WTC11 (cell line): ENCODE results near the gene LRRFIP1. TPM values are rescaled to one million over a fixed set of nuclear protein-coding genes. Genes with fewer than 3 reads are reported as not detected.
A peak's percentile ranks its signal among the peaks of the same experiment; 100 is the strongest.
"Not testable (repeated sequence)": the region's sequence is repeated elsewhere in the genome, so short reads cannot be mapped to it uniquely, and the experiment has no call there.

Experiments
- ATAC-seq: fragments of 200-7000 bp; cut with Tn5 transposase; 2 replicates; pipeline ENCODE4 v1.10.0; 2021; ENCODE audit warnings: mild to moderate bottlenecking, moderate library complexity
- CTCF ChIA-PET: fragments of 300-600 bp; sonication (Branson Sonifier 250); formaldehyde crosslinking; loops from one replicate; lab custom pipeline; 2021; ENCODE audit warnings: antibody characterized with exemption; lab: Charles Lee
- POLR2A ChIA-PET: fragments of 350-600 bp; sonication (Branson Sonifier 250); formaldehyde crosslinking; loops from one replicate; lab custom pipeline; 2021; ENCODE audit warnings: antibody characterized with exemption; lab: Charles Lee
- DNase-seq: peaks from one replicate; pipeline ENCODE4 v3.0.0; 2021; ENCODE audit warnings: low spot score
- H3K27ac Mint-ChIP-seq: 2 replicates; pipeline ENCODE4 v1.8.0; 2021; ENCODE audit warnings: mixed read lengths
- H3K27me3 Mint-ChIP-seq: 2 replicates; pipeline ENCODE4 v1.8.0; 2021; ENCODE audit warnings: low read depth, mild to moderate bottlenecking, moderate library complexity, mixed read lengths
- H3K36me3 Mint-ChIP-seq: 2 replicates; pipeline ENCODE4 v1.8.0; 2021; ENCODE audit warnings: mixed read lengths
- H3K4me1 Mint-ChIP-seq: 2 replicates; pipeline ENCODE4 v1.8.0; 2022; ENCODE audit warnings: mixed read lengths
- H3K4me3 Mint-ChIP-seq: 2 replicates; pipeline ENCODE4 v1.8.0; 2021; ENCODE audit warnings: mild to moderate bottlenecking, moderate library complexity, mixed read lengths
- H3K9me3 Mint-ChIP-seq: 2 replicates; pipeline ENCODE4 v1.8.0; 2021; ENCODE audit warnings: mixed read lengths
- AR ChIP-seq: fragments of 250-450 bp; sonication (Bioruptor Pico); IDR thresholded peaks from 2 replicates; pipeline ENCODE4 v1.9.0; 2021; ENCODE audit warnings: mild to moderate bottlenecking
- CREB1 ChIP-seq: sonication (generic); formaldehyde crosslinking; IDR thresholded peaks from 2 replicates; pipeline ENCODE4 v1.8.0; 2023; ENCODE audit warnings: mild to moderate bottlenecking, missing genetic modification reagents
- EMX1 ChIP-seq: fragments of 250-450 bp; sonication (Bioruptor Pico); IDR thresholded peaks from 2 replicates; pipeline ENCODE4 v1.8.0; 2021; ENCODE audit warnings: mild to moderate bottlenecking
- ETV6 ChIP-seq: sonication (generic); formaldehyde crosslinking; IDR thresholded peaks from 2 replicates; pipeline ENCODE4 v1.8.1; 2022; ENCODE audit warnings: mild to moderate bottlenecking, missing genetic modification reagents
- FOXK1 ChIP-seq: sonication (generic); formaldehyde crosslinking; IDR thresholded peaks from 2 replicates; pipeline ENCODE4 v1.8.0; 2022; ENCODE audit warnings: mild to moderate bottlenecking, moderate library complexity, missing genetic modification reagents
- IRF2 ChIP-seq: sonication (generic); formaldehyde crosslinking; IDR thresholded peaks from 2 replicates; pipeline ENCODE4 v1.8.0; 2022; ENCODE audit warnings: low read depth, missing genetic modification reagents, borderline replicate concordance
- MXD4 ChIP-seq: fragments of 250-450 bp; sonication (Bioruptor Pico); IDR thresholded peaks from 2 replicates; pipeline ENCODE4 v1.8.0; 2021; ENCODE audit warnings: mild to moderate bottlenecking, moderate library complexity, borderline replicate concordance
- MYBL2 ChIP-seq: sonication (generic); formaldehyde crosslinking; IDR thresholded peaks from 2 replicates; pipeline ENCODE4 v1.8.1; 2023; ENCODE audit warnings: mild to moderate bottlenecking, moderate library complexity, missing genetic modification reagents
- OVOL2 ChIP-seq: fragments of 250-450 bp; sonication (Bioruptor Pico); IDR thresholded peaks from 2 replicates; pipeline ENCODE4 v1.9.0; 2021; ENCODE audit warnings: mild to moderate bottlenecking, borderline replicate concordance
- SMAD3 ChIP-seq: sonication (generic); formaldehyde crosslinking; IDR thresholded peaks from 2 replicates; pipeline ENCODE4 v1.8.0; 2022; ENCODE audit warnings: missing genetic modification reagents, mild to moderate bottlenecking, borderline replicate concordance
- SMAD4 ChIP-seq: sonication (generic); formaldehyde crosslinking; IDR thresholded peaks from 2 replicates; pipeline ENCODE4 v1.8.0; 2022; ENCODE audit warnings: mild to moderate bottlenecking, missing genetic modification reagents
- SP1 ChIP-seq: sonication (generic); formaldehyde crosslinking; conservative IDR thresholded peaks from 2 replicates; pipeline ENCODE4 v1.8.1; 2022; ENCODE audit warnings: missing genetic modification reagents
- ZNF121 ChIP-seq: sonication (generic); formaldehyde crosslinking; IDR thresholded peaks from 2 replicates; pipeline ENCODE4 v1.8.0; 2023; ENCODE audit warnings: missing genetic modification reagents
- ZNF138 ChIP-seq: sonication (generic); formaldehyde crosslinking; conservative IDR thresholded peaks from 2 replicates; pipeline ENCODE4 v1.8.1; 2022; ENCODE audit warnings: mild to moderate bottlenecking, moderate library complexity, missing genetic modification reagents
- ZNF263 ChIP-seq: sonication (generic); formaldehyde crosslinking; IDR thresholded peaks from 2 replicates; pipeline ENCODE4 v1.8.1; 2022; ENCODE audit warnings: low read depth, mild to moderate bottlenecking, moderate library complexity, missing genetic modification reagents
- ZNF317 ChIP-seq: sonication (generic); formaldehyde crosslinking; IDR thresholded peaks from 2 replicates; pipeline ENCODE4 v1.8.1; 2023; ENCODE audit warnings: low read depth, mild to moderate bottlenecking, moderate library complexity, missing genetic modification reagents, borderline replicate concordance
- total RNA-seq: library from RNA; stranded (reverse); gene quantifications from 3 replicates; pipeline ENCODE4 v1.2.3, GENCODE V29; 2021
- TF ChIP-seq, protein P1 (sequence below): sonication (generic); formaldehyde crosslinking; IDR thresholded peaks from 2 replicates; pipeline ENCODE4 v1.8.1; 2023; ENCODE audit warnings: mild to moderate bottlenecking, missing genetic modification reagents
- TF ChIP-seq, protein P2 (sequence below): sonication (generic); formaldehyde crosslinking; IDR thresholded peaks from 2 replicates; pipeline ENCODE4 v1.8.0; 2022; ENCODE audit warnings: mild to moderate bottlenecking, missing genetic modification reagents

Gene LRRFIP1
- total RNA-seq, 1 experiment from 2014 or later: 88.4 TPM

DNA sequence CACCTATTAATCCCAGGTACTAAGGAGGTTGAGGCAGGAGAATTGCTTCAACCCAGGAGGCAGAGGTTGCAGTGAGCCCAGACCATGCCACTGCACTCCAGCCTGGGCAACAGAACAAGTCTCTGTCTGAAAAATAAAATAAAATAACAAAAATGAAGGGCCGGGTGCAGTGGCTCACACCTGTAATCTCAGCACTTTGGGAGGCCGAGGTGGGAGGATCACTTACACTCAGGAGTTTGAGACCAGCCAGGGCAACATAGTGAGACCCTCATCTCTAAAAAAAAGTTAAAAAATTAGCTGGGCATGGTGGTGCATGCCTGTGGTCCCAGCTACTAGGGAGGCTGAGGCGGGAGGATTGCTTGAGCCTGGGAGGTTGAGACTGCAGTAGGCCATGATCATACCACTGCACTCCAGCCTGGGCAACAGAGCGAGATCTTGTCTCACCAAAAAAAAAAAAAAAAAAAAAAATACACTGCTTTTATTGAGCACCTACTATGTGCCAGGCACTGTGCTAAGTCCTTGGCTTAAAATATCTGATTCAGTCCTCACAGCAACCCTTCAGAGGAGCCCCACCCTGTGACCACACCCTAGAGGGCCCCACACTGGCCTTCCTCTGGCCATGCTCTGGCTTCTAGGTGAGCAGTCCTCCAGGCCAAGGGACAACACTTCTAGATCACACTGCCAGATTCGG, 31.4 kb upstream of the LRRFIP1 start:
- POLR2A ChIA-PET, DNase-seq, H3K4me3 Mint-ChIP-seq, H3K36me3 Mint-ChIP-seq, H3K27ac Mint-ChIP-seq, H3K9me3 Mint-ChIP-seq, H3K27me3 Mint-ChIP-seq, ATAC-seq: not testable (repeated sequence)
- peaks cover 80% of the 10 kb centered on the region for H3K4me1 Mint-ChIP-seq
- CTCF ChIA-PET: interaction anchor here (2.0 kb wide), 1 partner anchor 24 kb away, joined by 10 read pairs; no protein-coding TSS in a partner anchor
- peak; percentile 58; the same call in 1 of the 2 replicates for TF ChIP-seq EMX1 (CRISPR knock-in tag)
- peak; percentile 79; the same call in 1 of the 2 replicates for TF ChIP-seq ZNF121 (CRISPR knock-in tag)

DNA sequence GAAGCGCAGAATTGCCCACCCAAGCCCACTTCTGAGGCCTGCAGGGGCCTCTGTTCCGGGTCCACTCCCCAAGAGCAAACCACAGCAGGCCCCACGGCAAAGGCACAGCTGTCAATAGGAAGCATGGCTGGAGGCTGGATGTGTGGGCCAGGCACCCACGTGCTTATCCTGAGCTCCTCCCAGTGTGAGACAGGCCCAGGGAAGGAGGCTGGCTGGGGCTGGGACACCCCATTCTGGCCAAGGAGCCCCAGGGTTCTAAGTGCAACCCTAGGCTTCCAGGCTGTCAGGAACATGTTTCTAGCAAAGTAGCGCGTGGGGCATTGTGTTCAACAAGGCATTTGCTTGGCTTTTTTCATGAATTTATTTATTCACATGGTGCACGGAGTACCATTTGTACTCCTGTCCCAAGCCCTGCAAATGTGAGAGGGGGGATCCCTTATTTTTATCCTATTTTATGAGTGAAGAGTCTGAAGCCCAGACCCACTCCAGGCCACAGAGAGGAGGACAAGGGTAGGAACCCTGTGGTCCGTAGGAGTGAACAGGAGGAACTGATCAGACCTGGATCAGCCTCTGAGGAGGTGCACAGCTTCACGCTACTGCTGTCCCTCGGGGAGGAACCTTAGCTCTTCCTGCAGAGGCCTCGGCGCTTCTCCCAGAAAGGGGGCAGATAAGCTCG, 30.7 kb upstream of the LRRFIP1 start:
- no peak for DNase-seq
- Mint-ChIP-seq H3K4me3 (no peak overlapping the region), H3K36me3 (no peaks in the 10 kb centered on the region), H3K27ac (no peak overlapping the region), H3K27me3 (no peaks in the 10 kb centered on the region; the same call in 1 of the 2 replicates), H3K9me3 (no peaks in the 10 kb centered on the region), H3K4me1 (peaks cover 80% of the 10 kb centered on the region)
- ATAC-seq: no peak
- ChIA-PET POLR2A (no interaction called here), CTCF (interaction anchor here (0.9 to 2.0 kb wide), 2 partner anchors 18 to 24 kb away, joined by 3 to 10 read pairs; no protein-coding TSS in a partner anchor)
- TF ChIP-seq ETV6 (CRISPR knock-in tag): no peak
- TF ChIP-seq, protein P1, sequence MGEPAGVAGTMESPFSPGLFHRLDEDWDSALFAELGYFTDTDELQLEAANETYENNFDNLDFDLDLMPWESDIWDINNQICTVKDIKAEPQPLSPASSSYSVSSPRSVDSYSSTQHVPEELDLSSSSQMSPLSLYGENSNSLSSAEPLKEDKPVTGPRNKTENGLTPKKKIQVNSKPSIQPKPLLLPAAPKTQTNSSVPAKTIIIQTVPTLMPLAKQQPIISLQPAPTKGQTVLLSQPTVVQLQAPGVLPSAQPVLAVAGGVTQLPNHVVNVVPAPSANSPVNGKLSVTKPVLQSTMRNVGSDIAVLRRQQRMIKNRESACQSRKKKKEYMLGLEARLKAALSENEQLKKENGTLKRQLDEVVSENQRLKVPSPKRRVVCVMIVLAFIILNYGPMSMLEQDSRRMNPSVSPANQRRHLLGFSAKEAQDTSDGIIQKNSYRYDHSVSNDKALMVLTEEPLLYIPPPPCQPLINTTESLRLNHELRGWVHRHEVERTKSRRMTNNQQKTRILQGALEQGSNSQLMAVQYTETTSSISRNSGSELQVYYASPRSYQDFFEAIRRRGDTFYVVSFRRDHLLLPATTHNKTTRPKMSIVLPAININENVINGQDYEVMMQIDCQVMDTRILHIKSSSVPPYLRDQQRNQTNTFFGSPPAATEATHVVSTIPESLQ (CRISPR knock-in tag): no peak
- no peak for TF ChIP-seq SP1 (CRISPR knock-in tag)
- TF ChIP-seq SMAD4 (CRISPR knock-in tag): no peak
- no peak for TF ChIP-seq ZNF263 (CRISPR knock-in tag)

DNA sequence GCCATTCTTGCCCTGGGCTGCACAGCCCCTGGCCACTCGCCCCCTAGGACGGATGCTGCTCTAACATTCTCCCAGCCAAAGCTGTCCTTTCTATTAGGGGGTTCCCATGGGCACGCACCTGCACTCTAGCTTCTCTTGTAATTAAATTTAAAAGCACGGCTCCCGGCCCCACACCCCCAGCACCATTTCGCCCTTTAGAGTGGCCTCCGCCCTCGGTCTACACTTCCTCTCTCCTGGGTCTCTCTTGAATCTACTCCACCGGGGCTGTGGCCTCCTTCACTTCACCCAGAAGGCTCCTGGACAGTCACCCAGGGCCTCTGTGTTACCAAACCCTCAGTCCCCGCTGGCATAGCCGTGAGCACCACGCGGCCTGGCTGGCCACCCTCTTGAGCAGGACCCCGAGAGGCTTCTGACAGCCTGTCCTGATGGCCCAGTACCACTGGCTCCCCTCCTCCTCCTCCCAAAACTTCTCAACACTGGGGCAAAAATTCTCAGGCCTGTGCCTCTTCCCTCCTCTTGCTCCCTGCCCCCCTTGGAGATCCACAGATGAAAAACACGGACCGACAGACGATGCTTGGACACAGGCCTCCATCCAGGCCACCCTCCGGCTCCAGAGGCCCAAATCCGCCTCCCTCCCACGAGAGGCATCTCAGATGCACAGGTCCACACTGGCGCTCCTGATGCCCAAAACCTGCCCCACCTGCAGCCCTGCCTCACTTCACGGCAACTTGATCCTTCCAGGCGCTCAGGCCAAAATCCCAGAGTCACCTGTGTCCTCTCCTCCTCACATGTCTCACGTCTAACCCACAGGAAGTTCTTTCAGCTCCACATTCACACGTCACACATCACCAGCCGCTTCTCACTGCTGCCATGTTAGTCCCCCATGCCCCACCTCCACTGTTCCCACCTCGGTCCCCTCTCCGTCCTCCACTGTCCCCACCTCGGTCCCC, 29.9 kb upstream of the LRRFIP1 start:
- H3K9me3 Mint-ChIP-seq: no peaks in the 10 kb centered on the region
- TF ChIP-seq ZNF317 (CRISPR knock-in tag) (no peak), AR (no peak), FOXK1 (no peak), ETV6 (CRISPR knock-in tag) (no peak), SMAD3 (CRISPR knock-in tag) (no peak), ZNF138 (no peak), MXD4 (CRISPR knock-in tag) (no peak), CREB1 (no peak), IRF2 (CRISPR knock-in tag) (no peak), MYBL2 (CRISPR knock-in tag) (no peak), OVOL2 (CRISPR knock-in tag) (no peak), SP1 (CRISPR knock-in tag) (no peak), ZNF263 (CRISPR knock-in tag) (no peak)
- TF ChIP-seq, protein P1 (CRISPR knock-in tag): no peak
- TF ChIP-seq, protein P2, sequence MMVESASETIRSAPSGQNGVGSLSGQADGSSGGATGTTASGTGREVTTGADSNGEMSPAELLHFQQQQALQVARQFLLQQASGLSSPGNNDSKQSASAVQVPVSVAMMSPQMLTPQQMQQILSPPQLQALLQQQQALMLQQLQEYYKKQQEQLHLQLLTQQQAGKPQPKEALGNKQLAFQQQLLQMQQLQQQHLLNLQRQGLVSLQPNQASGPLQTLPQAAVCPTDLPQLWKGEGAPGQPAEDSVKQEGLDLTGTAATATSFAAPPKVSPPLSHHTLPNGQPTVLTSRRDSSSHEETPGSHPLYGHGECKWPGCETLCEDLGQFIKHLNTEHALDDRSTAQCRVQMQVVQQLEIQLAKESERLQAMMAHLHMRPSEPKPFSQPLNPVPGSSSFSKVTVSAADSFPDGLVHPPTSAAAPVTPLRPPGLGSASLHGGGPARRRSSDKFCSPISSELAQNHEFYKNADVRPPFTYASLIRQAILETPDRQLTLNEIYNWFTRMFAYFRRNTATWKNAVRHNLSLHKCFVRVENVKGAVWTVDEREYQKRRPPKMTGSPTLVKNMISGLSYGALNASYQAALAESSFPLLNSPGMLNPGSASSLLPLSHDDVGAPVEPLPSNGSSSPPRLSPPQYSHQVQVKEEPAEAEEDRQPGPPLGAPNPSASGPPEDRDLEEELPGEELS (CRISPR knock-in tag): no peak
- TF ChIP-seq, all 79 proteins: peak for 0
- CTCF ChIA-PET: interaction anchor here (0.5 to 2.0 kb wide), 3 partner anchors 17 to 1930 kb away, joined by 3 to 10 read pairs (median 4); no protein-coding TSS in a partner anchor
- no peak for ATAC-seq
- Mint-ChIP-seq H3K4me1 (peaks cover 82% of the 10 kb centered on the region), H3K27me3 (no peaks in the 10 kb centered on the region; the same call in 1 of the 2 replicates), H3K4me3 (no peak overlapping the region), H3K36me3 (no peaks in the 10 kb centered on the region), H3K27ac (peak overlapping the region; percentile 62; the same call in 1 of the 2 replicates)
- no peak for DNase-seq
- POLR2A ChIA-PET: no interaction called here
